HG03196 (cell line): Measurements from ENCODE around the gene INPP5K.
"Not testable (repeated sequence)": the region's sequence is repeated elsewhere in the genome, so short reads cannot be mapped to it uniquely, and the experiment has no call there.

Source experiments
- ATAC-seq: cut with Tn5 transposase; IDR thresholded peaks from one replicate; pipeline ENCODE4 v1.9.1; 2021; ENCODE audit not compliant: unreplicated experiment

INPP5K gene

GRCh38 chr17:1516388-1517161 is at the start of gene INPP5K:
INPP5K (minus strand) TSS chr17:1516612; CDS start chr17:1516499, 113 bp downstream.
- peak; percentile 82 for ATAC-seq

GRCh38 chr17:1565877-1566276 is 49.5 kb upstream of the INPP5K start:
- ATAC-seq: no peak

GRCh38 chr17:1563786-1564613 is 47.6 kb upstream of the INPP5K start:
- ATAC-seq: no peak

- ATAC-seq: not testable (repeated sequence)
These were observed 47.0 kb upstream of the INPP5K start for GRCh38 chr17:1563471-1563785.

GRCh38 chr17:1562176-1562643 is 45.8 kb upstream of the INPP5K start:
- peak; percentile 14 for ATAC-seq

DNA sequence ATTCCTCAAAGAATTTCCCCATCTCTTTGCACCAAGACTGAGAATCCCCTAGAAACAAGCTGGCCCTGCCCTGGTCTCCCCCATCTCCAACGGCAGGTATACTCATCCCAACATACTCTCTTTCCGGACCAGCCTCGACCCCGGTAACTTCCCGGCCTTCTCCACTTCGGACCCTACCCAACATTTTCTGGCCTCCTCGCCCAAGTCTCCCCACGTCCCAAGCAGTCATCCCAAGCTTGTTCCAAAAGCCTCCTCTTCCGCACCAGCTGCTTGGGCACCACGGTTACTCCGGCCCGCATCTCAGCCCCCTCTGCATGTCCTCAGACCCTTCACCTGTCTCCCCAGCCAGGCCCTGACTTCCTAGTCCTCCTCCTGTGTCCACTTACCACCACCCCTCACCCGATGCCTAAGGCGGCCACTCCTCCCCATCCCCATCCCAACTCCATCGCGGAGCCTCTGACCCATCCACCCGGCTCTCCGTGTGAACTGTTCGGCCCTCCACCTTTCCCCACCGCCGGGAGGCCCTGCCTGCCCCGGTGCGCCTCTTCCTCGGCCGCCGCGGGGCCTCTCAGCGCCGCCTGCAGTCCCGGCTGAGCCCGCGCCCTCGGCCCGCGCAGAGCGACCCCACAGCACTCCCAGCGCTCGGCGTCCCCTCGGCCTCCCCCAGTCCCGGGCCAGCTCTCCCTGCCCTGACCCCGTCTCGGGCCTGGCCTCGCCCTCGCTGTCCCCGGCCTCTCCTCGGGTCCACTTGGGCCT is 45.2 kb upstream of the INPP5K start:
- no peak for ATAC-seq

DNA sequence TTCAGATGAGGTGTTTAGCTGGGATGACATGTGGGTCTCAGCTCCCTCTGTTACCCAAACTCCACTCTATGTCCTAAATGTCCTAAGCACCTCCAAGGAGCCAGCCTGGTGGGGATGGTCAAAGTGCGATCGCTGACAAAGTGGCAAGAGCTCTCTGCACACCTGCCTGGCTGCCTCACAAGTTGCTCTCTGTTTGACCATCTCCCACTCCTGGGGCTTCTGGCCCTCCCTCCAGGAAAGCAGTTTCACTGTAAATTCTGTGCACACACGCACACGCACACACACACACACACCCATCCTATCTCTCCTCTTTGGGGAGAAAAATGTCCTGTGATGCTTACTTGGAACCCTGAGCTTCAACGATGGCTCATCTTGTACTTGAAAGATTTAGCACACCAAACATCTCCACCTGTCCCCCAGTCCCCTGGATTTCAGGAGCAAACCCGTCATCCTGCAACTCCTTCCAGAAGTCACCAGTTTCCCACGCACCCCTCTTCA is 44.5 kb upstream of the INPP5K start:
- no peak for ATAC-seq

DNA sequence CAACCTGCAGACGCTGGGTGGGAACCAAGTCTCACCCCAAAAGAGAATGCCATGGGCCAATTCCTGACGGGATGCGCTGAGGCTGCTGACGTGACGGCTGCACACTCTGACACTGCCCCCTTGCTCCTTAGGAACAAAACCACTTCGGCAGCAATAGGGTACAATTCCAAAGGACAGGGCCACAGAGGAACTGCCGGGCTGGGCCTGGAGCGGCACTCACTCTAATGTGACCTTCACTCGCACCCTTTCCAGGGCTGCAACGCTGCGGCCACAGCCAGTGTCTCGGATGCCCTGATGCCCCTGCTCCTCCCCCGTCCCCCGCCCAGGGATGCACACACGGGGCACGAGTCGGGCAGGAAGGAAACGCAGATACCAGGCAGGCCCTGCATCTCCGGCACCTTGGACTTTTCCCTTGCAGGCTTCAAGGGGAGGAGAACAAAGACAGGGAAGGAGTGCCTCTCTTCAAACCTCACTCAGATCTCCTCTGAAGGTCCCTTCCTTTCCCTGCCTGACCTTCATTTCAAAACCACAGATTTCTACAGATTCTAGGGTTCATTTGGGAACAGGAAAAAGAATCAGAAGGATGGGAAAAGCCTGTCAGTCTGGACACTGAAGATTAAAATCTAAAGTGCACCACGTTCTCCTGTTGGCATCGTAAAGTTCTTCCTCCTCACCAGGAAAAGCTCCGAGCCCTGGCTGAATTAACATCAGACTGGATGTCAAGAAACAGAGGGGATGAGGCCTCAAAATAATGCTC is 43.9 kb upstream of the INPP5K start:
- no peak for ATAC-seq

DNA sequence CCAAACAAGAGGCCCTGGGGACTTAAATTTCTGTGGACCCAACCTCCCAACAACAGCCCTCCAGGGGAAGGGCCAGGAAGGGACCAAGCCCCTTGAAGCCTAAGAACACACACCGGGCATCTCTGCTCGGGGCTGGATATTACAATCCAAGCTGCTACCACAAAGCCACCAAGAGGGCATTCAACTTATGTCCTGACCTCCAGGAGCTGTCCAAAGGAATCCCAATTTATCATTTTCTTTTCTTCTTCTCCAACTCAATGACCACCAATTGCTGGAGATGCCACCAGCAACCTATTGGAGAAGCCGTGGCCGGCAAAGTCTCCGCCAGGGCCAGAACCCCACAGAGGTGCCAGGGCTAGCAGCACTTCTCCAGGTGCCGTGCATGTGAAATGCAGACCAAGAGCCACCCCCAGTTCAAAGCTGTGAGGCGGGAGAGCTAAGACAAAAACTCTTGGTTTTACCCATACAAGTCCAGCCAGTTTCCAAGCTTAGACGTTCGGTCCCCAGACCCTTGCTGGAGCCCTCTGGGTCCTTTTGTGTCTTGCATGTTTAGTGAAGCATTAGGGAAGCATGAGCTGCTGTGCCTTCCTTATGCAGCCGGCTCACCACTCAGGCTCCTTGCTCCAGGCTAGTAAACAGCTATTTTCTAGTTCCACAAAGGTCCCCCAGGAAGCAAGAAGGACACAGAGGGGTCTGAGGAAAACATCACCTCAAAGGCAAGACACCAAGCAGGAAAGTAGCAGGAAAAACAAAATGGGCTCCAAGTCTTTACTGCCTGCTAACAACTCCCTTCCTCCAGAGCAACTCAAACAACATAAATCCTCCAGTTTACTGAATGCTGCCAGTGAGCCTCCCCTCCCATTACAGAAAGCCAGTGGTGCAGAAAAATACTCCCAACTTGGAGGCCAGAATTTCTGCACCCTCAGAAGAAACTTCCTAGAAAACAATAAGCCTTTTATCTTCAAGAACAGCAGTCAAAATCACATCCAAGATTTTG is 42.9 kb upstream of the INPP5K start:
- ATAC-seq: no peak

- ATAC-seq: no peak
These were observed 42.0 kb upstream of the INPP5K start for GRCh38 chr17:1558401-1558800.

GRCh38 chr17:1557355-1558095 is 41.1 kb upstream of the INPP5K start:
- ATAC-seq: no peak

GRCh38 chr17:1555651-1556471 is 39.4 kb upstream of the INPP5K start:
- ATAC-seq: no peak

DNA sequence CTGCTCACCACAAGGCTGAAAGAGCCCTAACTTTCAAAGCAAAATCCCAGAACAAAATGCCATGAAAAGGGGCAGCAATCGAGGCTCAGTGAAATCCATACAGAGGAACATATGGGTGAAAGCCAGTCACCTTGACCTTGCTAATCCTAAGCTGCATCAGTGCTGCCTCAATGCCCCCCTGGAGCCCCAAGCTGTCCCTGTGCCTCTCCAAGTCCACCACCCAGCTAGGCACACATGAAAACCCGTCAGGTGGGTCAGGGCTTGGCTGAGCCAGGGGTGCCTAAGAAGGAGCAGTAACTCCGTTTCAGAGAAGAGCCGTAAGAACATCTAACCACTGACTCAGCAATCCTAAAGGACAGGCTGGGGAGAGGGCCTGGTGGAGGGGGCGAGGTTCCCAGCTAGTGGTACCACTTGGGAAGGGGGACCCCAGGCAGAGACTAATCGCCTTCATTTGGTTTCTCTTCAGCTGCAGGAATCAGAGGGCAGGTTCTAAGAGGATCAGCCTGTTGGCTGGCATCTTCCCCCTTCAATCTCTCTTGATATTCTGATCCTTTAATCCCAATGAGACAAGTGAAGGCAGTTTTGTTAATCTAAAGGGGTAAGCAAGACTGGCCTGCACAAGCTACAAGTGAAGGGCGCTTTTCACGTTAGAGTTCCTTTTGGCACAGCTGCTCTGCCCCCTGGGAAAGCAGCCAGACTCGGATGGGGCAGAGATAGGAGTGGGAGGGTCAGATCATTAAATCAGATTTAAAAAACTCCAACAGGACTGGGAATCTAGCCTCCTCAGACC is 38.5 kb upstream of the INPP5K start:
- no peak for ATAC-seq

DNA sequence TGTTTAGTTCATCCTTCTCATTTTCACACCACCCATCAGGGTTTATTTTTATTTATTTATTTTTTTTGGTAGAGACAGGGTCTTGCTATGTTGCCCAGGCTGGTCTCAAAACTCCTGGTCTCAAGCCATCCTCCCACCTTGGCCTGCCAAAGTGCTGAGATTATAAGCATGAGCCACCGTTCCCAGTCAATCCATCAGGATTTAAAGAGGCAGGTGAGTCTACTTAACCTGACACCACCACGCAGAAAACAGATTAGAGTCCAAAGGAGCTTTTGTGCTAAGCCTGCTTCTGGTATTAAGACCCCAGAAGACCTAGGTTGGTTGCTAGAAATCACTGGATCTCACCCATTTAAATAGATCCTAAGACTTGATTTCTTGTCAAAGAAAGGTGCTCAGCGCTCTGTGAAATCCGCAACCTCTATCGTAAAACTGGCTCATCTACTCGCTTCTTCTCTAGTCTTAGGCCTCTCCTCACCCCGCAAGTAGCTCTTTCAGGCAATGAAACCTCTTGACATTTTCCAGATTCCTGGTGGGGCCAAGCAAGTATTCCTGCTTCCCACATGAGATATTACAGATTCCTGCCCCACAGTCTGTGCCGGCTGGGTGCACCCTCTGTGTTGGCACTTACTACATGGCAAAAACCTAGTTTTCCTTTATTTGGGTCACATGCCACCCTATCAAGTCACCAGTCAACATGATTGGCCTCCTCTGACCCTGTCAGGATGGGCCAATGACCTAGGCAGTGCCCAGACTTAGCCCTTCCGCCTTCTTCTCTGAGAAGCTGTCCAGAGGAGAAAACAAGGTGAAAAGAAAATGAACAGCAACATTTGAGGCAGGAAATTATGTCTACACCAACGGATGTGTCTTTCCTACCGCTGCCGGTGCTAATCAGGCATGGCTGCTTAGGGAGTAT is 37.2 kb upstream of the INPP5K start:
- no peak for ATAC-seq

DNA sequence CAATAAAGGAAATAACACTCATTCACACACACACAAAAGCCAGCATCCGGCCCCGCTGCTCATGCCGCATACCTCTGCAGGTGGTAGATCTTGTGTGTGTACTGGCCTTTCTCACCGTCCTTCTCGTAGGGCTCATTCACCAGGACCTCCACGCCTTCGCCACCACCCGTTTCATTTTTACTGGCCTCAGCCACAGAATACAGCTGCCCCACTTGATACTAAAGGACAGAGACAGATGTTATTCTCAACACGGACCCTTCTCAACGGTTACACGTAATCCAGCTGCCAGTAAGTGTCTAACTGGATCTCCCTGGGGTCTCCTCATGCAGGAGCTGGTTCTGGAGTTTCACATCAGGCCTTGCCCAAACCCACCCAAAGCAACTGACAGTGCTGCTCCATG is 36.5 kb upstream of the INPP5K start:
- ATAC-seq: no peak

DNA sequence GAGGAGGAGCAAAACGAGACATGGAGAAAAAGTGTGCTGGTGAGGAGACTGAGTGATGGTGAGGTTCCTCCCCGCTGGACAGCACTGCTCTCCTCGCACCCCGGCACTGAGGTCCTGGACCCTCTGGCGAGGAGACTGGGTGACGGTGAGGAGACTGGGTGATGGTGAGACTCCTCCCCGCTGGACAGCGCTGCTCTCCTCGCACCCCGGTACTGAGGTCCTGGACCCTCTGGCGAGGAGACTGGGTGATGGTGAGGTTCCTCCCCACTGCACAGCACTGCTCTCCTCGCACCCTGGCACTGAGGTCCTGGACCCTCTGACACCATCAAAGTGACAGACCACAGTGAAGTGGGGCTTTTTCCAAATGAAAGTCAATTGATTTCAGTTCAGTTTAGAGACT is 35.3 kb upstream of the INPP5K start:
- ATAC-seq: no peak
